ENCODE results near the gene LDHA. TPM values are rescaled to one million over a fixed set of nuclear protein-coding genes. Genes with fewer than 3 reads are reported as not detected.

The LDHA gene
- polyA plus RNA-seq (ENCODE audit: insufficient read length in 10 of 10), result 100 to 1,000 TPM; 523 to 867 (median 649) TPM
- long read RNA-seq, donor 1, transcript LDHA-205 (8 exons, 2,416 nt), result major isoform, 153 of 406 reads
- long read RNA-seq, donor 1, transcript LDHA-220 (7 exons, 1,288 nt), result minor isoform, 22 of 406 reads
- long read RNA-seq, donor 1, transcript LDHA-202 (5 exons, 2,169 nt), result minor isoform, 12 of 406 reads
- long read RNA-seq, donor 1, transcript LDHA-216 (4 exons, 1,345 nt), result minor isoform, 41 of 406 reads
- long read RNA-seq, donor 1, partial matches to known transcripts, result 171 of 406 reads
- long read RNA-seq, donor 1, other reads (novel, unspliced or antisense), result 5 of 406 reads
- long read RNA-seq, donor 2, transcript LDHA-216 (4 exons, 1,345 nt), result minor isoform, 28 of 456 reads
- long read RNA-seq, donor 2, transcript LDHA-202 (5 exons, 2,169 nt), result minor isoform, 9 of 456 reads
- long read RNA-seq, donor 2, transcript LDHA-205 (8 exons, 2,416 nt), result major isoform, 237 of 456 reads
- long read RNA-seq, donor 2, transcript LDHA-220 (7 exons, 1,288 nt), result minor isoform, 10 of 456 reads
- long read RNA-seq, donor 2, partial matches to known transcripts, result 160 of 456 reads
- long read RNA-seq, donor 2, other reads (novel, unspliced or antisense), result 5 of 456 reads
- long read RNA-seq, donor 3, result 0 reads
- long read RNA-seq, donor 4, transcript LDHA-220 (7 exons, 1,288 nt), result minor isoform, 23 of 294 reads
- long read RNA-seq, donor 4, transcript LDHA-216 (4 exons, 1,345 nt), result minor isoform, 35 of 294 reads
- long read RNA-seq, donor 4, transcript LDHA-202 (5 exons, 2,169 nt), result minor isoform, 29 of 294 reads
- long read RNA-seq, donor 4, transcript LDHA-205 (8 exons, 2,416 nt), result major isoform, 173 of 294 reads
- long read RNA-seq, donor 4, partial matches to known transcripts, result 32 of 294 reads
- long read RNA-seq, donor 4, other reads (novel, unspliced or antisense), result 0 of 294 reads
- long read RNA-seq, donor 5, transcript LDHA-220 (7 exons, 1,288 nt), result minor isoform, 11 of 294 reads
- long read RNA-seq, donor 5, transcript LDHA-216 (4 exons, 1,345 nt), result minor isoform, 20 of 294 reads
- long read RNA-seq, donor 5, transcript LDHA-202 (5 exons, 2,169 nt), result minor isoform, 6 of 294 reads
- long read RNA-seq, donor 5, transcript LDHA-205 (8 exons, 2,416 nt), result major isoform, 153 of 294 reads
- long read RNA-seq, donor 5, partial matches to known transcripts, result 97 of 294 reads
- long read RNA-seq, donor 5, other reads (novel, unspliced or antisense), result 5 of 294 reads
- long read RNA-seq, donor 6, transcript LDHA-205 (8 exons, 2,416 nt), result major isoform, 233 of 573 reads
- long read RNA-seq, donor 6, transcript LDHA-220 (7 exons, 1,288 nt), result minor isoform, 28 of 573 reads
- long read RNA-seq, donor 6, transcript LDHA-202 (5 exons, 2,169 nt), result minor isoform, 39 of 573 reads
- long read RNA-seq, donor 6, transcript LDHA-216 (4 exons, 1,345 nt), result minor isoform, 56 of 573 reads
- long read RNA-seq, donor 6, partial matches to known transcripts, result 207 of 573 reads
- long read RNA-seq, donor 6, other reads (novel, unspliced or antisense), result 0 of 573 reads
- long read RNA-seq, donor 7, transcript LDHA-220 (7 exons, 1,288 nt), result minor isoform, 10 of 261 reads
- long read RNA-seq, donor 7, transcript LDHA-216 (4 exons, 1,345 nt), result minor isoform, 14 of 261 reads
- long read RNA-seq, donor 7, transcript LDHA-202 (5 exons, 2,169 nt), result minor isoform, 15 of 261 reads
- long read RNA-seq, donor 7, transcript LDHA-205 (8 exons, 2,416 nt), result major isoform, 149 of 261 reads
- long read RNA-seq, donor 7, partial matches to known transcripts, result 71 of 261 reads
- long read RNA-seq, donor 7, other reads (novel, unspliced or antisense), result 0 of 261 reads
- long read RNA-seq, donor 8, transcript LDHA-220 (7 exons, 1,288 nt), result minor isoform, 8 of 196 reads
- long read RNA-seq, donor 8, transcript LDHA-216 (4 exons, 1,345 nt), result minor isoform, 43 of 196 reads
- long read RNA-seq, donor 8, transcript LDHA-202 (5 exons, 2,169 nt), result minor isoform, 11 of 196 reads
- long read RNA-seq, donor 8, transcript LDHA-205 (8 exons, 2,416 nt), result major isoform, 111 of 196 reads
- long read RNA-seq, donor 8, partial matches to known transcripts, result 18 of 196 reads
- long read RNA-seq, donor 8, other reads (novel, unspliced or antisense), result 0 of 196 reads
- long read RNA-seq, donor 9, transcript LDHA-205 (8 exons, 2,416 nt), result major isoform, 17 of 24 reads
- long read RNA-seq, donor 9, partial matches to known transcripts, result 0 of 24 reads
- long read RNA-seq, donor 9, other reads (novel, unspliced or antisense), result 0 of 24 reads

DNA sequence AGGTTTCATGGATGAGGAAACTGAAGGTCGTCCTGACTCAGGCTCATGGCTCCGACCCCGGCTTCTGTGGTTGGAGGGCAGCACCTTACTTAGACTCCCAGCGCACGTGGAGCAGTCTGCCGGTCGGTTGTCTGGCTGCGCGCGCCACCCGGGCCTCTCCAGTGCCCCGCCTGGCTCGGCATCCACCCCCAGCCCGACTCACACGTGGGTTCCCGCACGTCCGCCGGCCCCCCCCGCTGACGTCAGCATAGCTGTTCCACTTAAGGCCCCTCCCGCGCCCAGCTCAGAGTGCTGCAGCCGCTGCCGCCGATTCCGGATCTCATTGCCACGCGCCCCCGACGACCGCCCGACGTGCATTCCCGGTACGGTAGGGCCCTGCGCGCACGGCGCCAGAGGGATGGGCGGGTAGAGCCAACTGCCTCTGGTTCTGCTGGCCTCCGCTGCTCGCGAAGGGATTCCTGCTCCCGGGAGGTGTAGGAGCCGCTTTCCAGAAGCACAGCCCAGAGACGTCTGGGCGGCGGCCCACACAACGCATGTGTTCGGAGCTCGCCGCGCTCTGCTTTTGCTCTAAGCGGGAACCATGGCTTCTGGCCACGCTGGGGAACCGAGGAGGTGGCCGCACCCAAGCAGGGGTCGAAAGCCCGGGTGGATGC lies at the start of gene LDHA:
TSS of gene LDHA (plus strand) at position 289 of the 653 bp plus-strand sequence. CDS start 2,280 bp downstream, outside the sequence.
- DNase-seq, result peak; percentile 95 to 98 (median 95)

DNA sequence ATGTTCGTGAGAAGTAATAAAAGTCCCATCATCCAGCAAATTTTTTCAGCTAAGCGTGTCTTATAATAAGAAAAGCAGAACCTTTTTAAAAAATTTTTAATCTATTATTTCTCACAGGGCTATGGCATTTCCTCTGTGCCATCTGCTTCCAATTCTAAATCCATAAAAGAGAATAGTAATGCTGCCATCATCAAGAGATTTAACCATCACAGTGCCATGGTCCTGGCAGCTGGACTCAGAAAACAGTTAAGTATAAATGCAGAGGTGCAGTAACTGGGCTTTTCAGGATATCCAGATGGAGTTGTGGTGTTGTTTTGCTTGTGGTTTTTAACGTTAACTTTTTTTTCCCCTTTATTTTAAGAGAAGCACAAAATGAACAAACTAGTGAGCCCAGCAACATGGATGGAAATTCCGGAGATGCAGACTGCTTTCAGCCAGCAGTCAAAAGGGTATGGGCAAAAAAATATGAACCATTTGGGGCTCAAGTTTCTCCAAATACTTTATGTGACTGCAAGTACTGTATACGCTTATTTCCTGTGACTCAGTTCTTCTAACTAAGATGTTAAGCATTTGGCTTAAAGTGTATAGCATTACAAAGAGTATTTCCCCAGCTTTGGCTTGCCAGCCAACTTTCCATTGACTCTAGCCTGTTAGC lies 46.8 kb upstream of the LDHA start:
- DNase-seq, result peak; percentile 6 to 51 (median 18)

DNA sequence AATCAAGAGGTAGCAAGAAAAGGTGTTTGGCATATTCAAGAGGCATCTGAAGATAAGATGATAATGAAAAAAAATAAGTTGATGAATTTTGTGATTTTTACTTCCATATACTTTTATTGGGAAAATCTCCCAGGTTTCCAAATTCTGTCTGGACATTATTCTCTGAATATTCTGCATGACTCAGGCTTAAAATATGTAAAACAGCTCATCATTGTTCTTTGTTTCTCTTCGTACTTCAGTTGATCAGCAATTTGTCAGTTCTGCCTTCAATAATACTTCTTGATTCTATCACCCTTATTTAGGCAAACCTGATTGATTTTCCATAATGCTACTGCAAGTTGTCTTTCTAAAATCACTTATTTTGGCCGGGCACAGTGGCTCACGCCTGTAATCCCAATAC lies 41.8 kb upstream of the LDHA start:
- no peak for DNase-seq

DNA sequence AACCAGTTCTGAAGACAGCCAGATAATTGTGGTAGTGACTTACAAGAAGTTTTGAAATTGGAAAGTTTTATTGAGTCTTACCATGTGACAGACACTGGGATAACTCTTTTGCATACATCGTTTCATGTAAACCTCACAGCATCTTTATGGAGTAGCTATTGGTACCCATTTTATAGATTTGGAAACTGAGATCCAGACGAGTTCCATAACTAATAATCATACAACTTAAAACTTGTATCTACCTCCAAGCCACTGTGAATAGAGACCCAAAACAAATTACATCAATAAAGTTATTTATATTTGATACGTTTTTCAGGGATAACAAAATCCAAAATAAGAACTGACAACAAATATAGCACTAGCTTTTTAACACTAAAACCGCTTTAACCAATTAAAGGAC lies 35.7 kb upstream of the LDHA start:
- no peak for DNase-seq

DNA sequence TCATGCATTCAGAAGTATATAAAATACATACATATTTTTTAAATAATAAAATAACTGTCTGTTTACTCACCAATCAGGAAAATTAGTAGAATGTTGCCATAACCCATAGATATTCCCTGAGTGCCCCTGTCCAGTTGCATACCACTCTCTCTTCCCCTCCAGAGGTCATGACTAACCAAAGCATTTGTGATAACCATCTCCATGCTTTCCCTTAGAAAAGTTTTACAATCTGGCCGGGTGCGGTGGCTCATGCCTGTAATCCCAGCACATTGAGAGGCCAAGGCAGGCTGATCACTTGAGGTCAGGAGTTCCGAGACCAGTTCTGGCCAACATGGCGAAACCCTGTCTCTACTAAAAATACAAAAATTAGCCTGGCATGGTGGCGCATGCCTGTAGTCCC lies 33.2 kb upstream of the LDHA start:
- no peak for DNase-seq

DNA sequence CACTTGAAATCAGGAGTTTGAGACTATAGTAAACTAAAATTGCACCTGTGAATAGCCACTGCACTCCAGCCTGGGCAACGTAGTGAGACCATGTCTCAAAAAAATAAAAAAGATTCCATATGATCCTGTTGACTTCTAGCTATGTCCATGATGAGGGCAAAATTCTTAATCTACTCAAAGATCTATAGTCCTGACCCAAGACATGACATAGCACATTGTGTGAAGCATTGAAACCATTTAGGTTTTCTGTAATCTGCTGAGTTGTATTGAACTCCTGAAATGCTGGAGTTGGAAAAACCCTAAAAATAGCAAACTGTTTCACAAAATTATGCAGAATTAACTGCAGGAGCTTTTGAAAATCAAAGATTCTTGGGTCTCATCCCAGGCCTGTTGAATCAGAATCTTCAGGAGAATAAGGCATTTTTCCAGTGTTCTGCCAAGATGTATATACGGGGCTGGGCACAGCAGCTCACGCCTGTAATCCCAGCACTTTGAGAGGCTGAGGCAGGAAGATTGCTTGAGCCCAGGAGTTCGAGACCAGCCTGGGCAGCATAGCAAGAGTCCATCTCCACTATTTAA lies 29.8 kb upstream of the LDHA start:
- no peak for DNase-seq

DNA sequence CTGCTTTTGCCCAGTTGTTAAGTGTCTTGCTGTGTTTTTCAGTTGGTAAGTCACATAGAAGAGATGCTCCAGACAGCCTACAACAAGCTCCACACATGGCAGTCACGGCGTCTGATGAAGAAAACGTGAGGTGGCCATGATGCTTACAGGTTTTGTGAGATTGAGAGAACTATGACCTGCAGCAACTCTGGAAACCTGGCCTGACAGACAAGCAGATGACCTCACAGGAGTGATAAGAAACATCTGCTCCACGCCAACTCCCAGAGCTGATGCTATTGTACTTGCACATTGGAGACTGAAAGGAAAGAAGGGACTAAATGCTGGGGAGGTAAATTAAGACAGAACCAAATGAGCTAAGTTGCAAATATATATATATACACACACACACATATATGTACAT lies 28.6 kb upstream of the LDHA start:
- no peak for DNase-seq

DNA sequence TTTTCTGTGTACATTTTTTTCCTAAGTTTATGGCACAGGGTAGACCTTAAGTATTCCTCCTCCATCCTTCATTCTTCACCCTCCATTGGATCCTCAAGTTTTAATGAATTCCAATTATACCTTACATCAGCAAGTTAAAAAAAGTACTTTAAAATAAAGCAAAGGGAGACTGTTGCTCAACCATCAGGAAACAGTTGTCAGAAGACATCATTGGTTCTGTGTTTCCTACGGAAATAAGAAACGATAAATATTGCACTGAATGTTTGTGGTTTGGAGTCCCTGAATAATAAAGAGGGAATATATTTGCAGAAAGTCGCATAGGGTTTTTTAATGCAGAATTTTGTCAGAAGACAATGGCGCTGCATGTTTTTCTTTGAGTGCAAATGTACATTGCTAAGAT lies 28.1 kb upstream of the LDHA start:
- no peak for DNase-seq

DNA sequence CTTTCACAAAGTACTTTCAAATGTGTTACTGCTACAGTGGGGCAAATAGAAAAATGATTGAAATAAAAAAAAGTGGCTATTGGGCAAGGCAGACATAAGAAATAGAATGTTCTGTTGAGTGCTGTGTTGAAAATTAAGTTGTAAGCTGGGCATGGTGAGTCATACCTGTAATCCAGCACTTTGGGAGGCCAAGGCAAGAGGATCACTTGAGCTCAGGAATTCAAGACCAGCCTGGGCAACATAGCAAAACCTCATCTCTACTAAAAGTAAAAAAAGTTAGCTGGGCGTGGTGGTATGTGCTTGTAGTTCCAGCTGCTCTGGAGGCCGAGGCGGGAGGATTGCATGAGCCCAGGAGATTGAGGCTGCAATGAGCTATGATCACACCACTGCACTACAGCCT lies 26.9 kb upstream of the LDHA start:
- no peak for DNase-seq

DNA sequence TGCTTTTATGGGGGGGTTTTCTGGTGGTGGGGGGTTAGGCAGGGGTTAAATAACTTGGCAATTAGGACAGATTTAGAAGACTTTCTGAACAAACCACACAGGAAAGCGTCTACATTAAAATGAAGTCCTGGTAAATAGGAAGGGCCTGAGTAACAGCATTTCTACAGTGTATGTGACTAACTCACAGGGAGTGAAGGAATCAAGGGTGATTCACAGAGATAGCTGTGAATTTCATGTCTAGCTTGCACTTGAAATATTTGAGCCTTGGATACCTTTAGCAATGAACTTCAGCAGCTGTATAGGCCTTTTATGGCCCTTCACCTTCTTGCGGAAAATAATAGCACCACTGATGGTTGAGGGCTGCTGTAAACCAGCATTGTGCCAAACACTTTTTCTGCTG lies 26.1 kb upstream of the LDHA start:
- no peak for DNase-seq

DNA sequence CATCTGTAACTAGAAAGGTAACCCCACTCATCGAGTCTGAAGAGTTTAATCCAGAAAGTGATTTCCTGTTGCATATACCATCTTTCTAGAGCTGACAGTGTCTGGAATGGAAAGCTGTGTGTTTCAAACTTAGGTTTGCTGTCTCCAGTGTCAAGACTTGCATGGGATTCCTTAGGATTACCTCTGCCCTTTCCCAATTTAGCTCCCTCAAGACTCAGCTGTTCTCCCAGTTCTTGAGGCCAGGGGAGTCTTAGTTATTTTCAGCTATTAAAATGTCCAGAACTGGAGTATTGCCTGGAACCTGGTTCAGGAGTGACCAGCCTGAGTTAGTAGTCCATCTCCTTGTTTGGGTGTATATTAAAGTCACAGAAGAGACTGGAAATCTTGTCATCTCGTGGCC lies 25.0 kb upstream of the LDHA start:
- DNase-seq, result no peak

DNA sequence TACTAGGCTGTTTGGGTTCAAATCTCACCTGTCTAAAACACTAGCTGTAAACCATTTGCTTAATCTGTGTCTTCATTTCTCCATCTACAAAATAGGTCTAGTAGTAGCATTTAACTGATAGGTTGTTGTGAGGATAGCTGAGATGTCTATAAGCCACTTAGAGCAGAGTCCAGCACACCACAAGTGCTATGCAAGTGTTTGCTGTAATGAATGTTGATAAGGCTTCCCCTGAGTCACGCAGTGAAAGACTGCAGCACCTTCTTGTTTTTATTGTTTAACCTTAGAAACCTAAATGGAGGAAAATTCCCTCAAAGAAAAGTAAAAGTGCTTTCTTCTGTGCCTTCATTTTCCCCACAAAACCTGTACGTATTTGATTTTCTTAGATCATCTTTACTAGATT lies 23.1 kb upstream of the LDHA start:
- DNase-seq, result no peak

DNA sequence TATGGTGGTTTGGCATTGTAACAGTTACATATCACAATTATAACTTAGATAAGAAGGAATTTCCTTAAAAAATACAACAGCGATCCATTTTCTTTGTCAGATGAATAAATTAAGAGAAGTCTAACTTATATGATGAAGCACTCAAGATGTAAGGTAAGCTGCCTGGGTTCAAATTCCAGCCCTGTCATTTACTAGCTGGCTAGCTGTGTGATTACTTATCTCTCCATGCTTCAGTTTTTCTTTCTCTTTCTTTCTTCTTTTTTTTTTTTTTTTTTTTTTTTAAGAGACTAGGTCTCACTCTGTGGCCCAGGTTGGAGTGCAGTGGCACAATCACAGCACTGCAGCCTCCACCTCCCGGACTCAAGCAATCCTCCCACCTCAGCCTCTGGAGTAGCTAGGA lies 22.2 kb upstream of the LDHA start:
- no peak for DNase-seq

DNA sequence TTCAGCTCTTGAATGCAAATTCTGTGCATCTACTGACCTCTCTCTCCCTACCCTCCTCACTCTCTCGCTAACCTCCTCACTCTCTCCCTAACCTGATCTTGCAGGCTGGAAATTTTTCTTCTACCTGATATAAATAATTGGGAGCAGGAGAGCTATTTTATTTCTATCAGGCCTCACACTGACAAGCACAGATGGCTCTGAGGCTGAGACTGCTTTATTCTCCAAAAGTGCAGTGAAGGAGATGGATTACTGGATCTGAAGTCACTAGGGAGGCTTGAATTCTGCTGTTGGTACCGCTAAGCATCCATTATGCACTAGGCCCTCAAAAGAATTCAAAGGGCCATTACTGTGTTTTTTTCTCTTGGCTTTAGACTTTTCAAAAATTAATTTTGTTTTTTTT lies 19.4 kb upstream of the LDHA start:
- no peak for DNase-seq

DNA sequence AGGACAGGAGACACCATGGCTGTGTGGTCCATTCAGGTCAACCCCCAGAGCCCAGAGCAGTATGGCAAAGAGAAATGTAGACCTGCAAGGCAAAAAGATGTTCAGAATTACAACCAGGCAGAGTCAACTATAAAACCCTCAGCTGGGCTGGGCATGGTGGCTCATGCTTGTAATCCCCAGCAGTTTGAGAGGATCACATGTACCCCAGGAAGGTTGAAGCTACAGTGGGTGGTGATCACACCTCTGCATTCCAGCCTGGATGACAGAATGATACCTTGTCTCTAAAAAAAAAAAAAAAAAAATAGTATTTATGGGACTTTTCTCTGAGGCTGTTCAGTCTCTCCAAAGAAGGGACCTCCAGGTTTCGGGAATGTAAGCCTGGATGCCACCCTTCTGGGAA lies 18.4 kb upstream of the LDHA start:
- DNase-seq, result no peak

DNA sequence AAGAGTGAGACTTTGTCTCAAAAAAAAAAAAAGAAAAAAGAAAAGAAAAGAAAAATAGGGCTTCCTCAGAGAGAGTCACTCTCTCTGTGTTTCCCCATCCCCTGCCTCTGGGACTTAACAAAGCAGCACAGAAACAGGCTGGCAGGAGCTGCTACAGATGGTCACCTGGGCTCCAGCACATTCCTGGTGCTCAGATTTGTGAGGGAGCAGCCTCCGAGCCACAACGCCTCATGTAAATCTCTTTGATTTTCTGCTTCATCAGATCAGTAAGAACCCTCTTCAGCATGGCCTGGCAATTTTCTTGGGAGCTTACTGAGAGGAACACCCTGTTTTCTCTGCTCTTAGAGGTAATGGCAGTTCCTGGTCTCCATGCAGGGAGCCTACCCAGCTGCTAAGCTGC lies 15.2 kb upstream of the LDHA start:
- DNase-seq, result no peak

DNA sequence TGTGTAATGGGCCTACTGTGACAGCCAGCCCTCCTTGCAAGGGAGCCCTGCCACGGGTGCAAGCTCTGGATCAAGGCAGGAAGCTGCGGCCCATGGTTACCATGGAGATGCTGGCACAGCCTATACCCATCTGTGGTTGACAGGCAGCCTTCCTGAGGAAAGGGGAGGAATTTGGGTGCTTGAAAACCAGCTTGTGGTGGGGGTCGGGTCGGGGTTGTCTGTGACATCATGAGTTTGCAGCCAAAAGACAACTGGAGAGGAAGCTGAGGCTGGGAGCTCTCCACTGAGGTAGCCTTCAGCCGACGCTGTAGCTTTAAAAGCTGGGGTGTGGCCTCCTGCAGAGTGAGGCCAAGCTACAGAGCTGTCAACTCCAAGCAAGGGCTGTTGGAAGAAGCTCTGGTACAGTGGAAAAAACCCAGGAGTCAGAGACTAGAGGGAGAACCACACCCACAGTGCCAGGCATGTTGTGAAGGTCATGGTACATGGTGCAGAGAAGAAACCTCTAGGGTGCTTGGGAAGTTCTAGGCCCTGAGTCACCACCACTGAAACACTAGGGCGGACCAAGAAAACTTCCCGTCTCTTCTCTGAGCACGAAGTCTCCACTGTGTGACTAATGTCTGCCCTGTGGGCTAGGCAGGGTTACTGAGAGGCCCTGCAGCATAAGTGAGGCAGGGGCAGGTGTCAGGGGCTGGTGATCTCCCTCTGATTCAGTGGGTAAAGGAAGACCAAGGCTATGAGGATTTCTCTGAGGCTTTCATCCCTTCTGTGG lies 10.8 kb upstream of the LDHA start:
- peak; percentile 42 to 84 (median 71) for DNase-seq
